Smooth muscle cell (in vitro differentiated cells): Measurements from ENCODE around the gene ZNF618. TPM values are rescaled to one million over a fixed set of nuclear protein-coding genes. Genes with fewer than 3 reads are reported as not detected.

Experiments
- DNase-seq: peaks from one replicate; lab custom pipeline; 2025; ENCODE audit not compliant: unreplicated experiment; lab: John Stamatoyannopoulos, UW
- H2AFZ ChIP-seq: fragments of 200-600 bp; sonication (generic); 2 replicates; pipeline ENCODE4 v1.6.0; 2016; ENCODE audit warnings: antibody characterized with exemption, low read depth, mild to moderate bottlenecking
- H3F3A ChIP-seq: fragments of 200-600 bp; sonication (generic); 2 replicates; pipeline ENCODE4 v1.6.0; 2017; ENCODE audit warnings: antibody characterized with exemption, low read depth
- H3K27ac ChIP-seq: fragments of 200-600 bp; sonication (generic); 2 replicates; pipeline ENCODE4 v1.5.1; 2016; ENCODE audit warnings: low read depth, mild to moderate bottlenecking
- H3K27me3 ChIP-seq: fragments of 200-600 bp; sonication (generic); 2 replicates; pipeline ENCODE4 v1.6.1; 2016; ENCODE audit warnings: low read depth, mild to moderate bottlenecking
- H3K36me3 ChIP-seq: fragments of 200-600 bp; sonication (generic); 2 replicates; pipeline ENCODE4 v1.5.1; 2016; ENCODE audit warnings: low read depth
- H3K4me1 ChIP-seq: fragments of 200-600 bp; sonication (generic); 2 replicates; pipeline ENCODE4 v1.5.1; 2016; ENCODE audit warnings: low read depth
- H3K4me2 ChIP-seq: fragments of 200-600 bp; sonication (generic); 2 replicates; pipeline ENCODE4 v1.6.0; 2016; ENCODE audit warnings: mild to moderate bottlenecking
- H3K4me3 ChIP-seq: fragments of 200-600 bp; sonication (generic); 2 replicates; pipeline ENCODE4 v1.5.1; 2016; ENCODE audit warnings: mild to moderate bottlenecking
- H3K79me2 ChIP-seq: fragments of 200-600 bp; sonication (generic); 2 replicates; pipeline ENCODE4 v1.6.0; 2016; ENCODE audit warnings: low read depth, mild to moderate bottlenecking
- H3K9ac ChIP-seq: fragments of 200-600 bp; sonication (generic); 2 replicates; pipeline ENCODE4 v1.6.0; 2016; ENCODE audit warnings: low read depth
- H3K9me3 ChIP-seq: fragments of 200-600 bp; sonication (generic); replicated peaks from 2 replicates; pipeline ENCODE4 v1.5.1; 2016; ENCODE audit warnings: low read depth
- H4K20me1 ChIP-seq: fragments of 200-600 bp; sonication (generic); 2 replicates; pipeline ENCODE4 v1.6.0; 2016; ENCODE audit warnings: low read depth
- WGBS: methylation state at CpG from one replicate; pipeline ENCODE4 v1.1.7; 2016; ENCODE audit warnings: low lambda C conversion rate; 5-methylcytosine and 5-hydroxymethylcytosine counted together
- polyA plus RNA-seq: library from polyadenylated mRNA; unstranded; fragments of >200 nt; fragmentation: Nextera tagmentation; extraction: Ambion mirVana; gene quantifications from 2 replicates; pipeline ENCODE4 v1.2.1, GENCODE V29; 2016
- total RNA-seq: library from RNA; depleted of rRNA; stranded (reverse); fragments of >200 nt; gene quantifications from 2 replicates; pipeline ENCODE4 v1.2.3, GENCODE V29; 2014
- TF ChIP-seq, protein P1 (sequence below): fragments of 200-600 bp; sonication (generic); IDR thresholded peaks from 2 replicates; pipeline ENCODE4 v1.5.1; 2017; ENCODE audit warnings: borderline replicate concordance, mild to moderate bottlenecking, antibody characterized with exemption; ENCODE audit not compliant: insufficient read depth, poor library complexity, severe bottlenecking

The ZNF618 gene
- total and polyA plus RNA-seq, 2 experiments from 2014 or later = 9.9 to 19.5 TPM

DNA sequence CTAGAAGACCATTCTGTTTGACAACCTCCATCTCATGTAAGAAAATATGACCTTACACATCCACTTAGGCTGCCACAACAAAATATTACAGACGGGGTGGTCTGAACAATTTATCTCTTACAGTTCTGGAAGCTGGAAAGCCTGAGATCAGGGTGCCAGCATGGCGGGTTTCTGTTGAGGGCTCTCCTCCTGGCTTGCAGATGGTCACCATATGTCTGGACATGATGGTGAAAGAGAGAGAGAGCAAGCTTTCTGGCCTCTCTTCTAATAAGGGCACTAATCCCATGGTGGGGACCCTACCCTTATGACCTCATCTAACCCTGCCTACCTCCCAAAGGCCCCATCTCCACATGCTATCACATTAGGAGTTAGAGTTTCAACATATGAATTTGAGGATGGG, 136.0 kb downstream of the ZNF618 start:
- H3K27me3 ChIP-seq = no peaks in the 10 kb centered on the region
- no peak overlapping the region for H2AFZ ChIP-seq
- no peak overlapping the region for H3K27ac ChIP-seq
- H3F3A ChIP-seq = no peaks in the 10 kb centered on the region
- no peak overlapping the region for H3K4me3 ChIP-seq
- no peaks in the 10 kb centered on the region for H3K79me2 ChIP-seq
- no peaks in the 10 kb centered on the region for H3K4me1 ChIP-seq
- TF ChIP-seq, protein P1, sequence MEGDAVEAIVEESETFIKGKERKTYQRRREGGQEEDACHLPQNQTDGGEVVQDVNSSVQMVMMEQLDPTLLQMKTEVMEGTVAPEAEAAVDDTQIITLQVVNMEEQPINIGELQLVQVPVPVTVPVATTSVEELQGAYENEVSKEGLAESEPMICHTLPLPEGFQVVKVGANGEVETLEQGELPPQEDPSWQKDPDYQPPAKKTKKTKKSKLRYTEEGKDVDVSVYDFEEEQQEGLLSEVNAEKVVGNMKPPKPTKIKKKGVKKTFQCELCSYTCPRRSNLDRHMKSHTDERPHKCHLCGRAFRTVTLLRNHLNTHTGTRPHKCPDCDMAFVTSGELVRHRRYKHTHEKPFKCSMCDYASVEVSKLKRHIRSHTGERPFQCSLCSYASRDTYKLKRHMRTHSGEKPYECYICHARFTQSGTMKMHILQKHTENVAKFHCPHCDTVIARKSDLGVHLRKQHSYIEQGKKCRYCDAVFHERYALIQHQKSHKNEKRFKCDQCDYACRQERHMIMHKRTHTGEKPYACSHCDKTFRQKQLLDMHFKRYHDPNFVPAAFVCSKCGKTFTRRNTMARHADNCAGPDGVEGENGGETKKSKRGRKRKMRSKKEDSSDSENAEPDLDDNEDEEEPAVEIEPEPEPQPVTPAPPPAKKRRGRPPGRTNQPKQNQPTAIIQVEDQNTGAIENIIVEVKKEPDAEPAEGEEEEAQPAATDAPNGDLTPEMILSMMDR = no peak
- no peaks in the 10 kb centered on the region for H3K9me3 ChIP-seq
- DNase-seq = no peak
- H3K9ac ChIP-seq = no peak overlapping the region
- 92% methylated on average over 2 of the region's 2 CpGs for WGBS
- peaks cover 9% of the 10 kb centered on the region for H3K36me3 ChIP-seq
- H3K4me2 ChIP-seq = no peak overlapping the region
- H4K20me1 ChIP-seq = no peaks in the 10 kb centered on the region

DNA sequence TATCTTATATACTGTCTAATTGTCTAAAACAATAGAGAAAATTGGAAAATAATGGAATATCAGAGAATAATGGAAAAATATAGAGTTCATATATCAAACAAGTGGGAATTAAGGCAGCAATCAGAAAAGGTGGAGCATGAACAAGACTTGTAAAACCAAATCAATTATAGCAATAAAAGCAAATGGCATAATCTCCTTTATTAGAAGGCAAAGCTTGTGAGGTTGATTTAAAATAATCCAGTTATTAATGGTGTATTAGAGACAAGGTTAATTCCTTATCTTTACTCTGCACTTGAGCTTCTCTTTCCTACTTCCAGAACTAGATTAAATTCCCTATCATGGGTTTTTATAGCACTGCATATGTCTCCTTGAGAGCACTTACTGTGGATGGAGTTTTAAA, 137.9 kb downstream of the ZNF618 start:
- no peaks in the 10 kb centered on the region for H3F3A ChIP-seq
- H3K4me2 ChIP-seq = no peak overlapping the region
- H3K4me1 ChIP-seq = no peaks in the 10 kb centered on the region
- H3K9me3 ChIP-seq = no peaks in the 10 kb centered on the region
- no peak overlapping the region for H3K9ac ChIP-seq
- H2AFZ ChIP-seq = no peak overlapping the region
- H3K79me2 ChIP-seq = no peaks in the 10 kb centered on the region
- DNase-seq = no peak
- H3K27ac ChIP-seq = no peak overlapping the region
- TF ChIP-seq, protein P1 = no peak
- H3K4me3 ChIP-seq = no peak overlapping the region
- peaks cover 9% of the 10 kb centered on the region for H3K36me3 ChIP-seq
- no peaks in the 10 kb centered on the region for H4K20me1 ChIP-seq
- no peaks in the 10 kb centered on the region for H3K27me3 ChIP-seq

DNA sequence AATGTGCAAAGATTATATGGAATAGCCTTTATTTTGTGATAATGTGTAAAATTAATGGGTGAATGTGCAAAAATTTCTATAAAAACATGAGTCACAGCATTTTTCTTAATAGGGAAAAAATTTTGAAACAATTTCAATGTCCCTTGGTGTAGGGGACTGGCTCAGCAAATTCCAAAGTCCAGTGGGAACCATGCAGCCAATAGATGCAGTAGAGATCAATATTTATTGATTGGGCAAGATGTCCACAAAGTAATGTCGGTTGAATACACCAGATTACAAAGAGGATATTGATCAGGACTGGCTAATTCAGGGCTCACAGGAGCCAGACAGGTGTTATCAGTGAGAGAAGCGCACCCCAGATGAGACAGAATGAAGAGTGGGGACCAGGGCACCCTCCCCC, 139.5 kb downstream of the ZNF618 start:
- no peaks in the 10 kb centered on the region for H4K20me1 ChIP-seq
- H3K27me3 ChIP-seq = no peaks in the 10 kb centered on the region
- TF ChIP-seq, protein P1 = no peak
- no peak for DNase-seq
- no peak overlapping the region for H3K27ac ChIP-seq
- no peak overlapping the region for H3K4me2 ChIP-seq
- H3K36me3 ChIP-seq = peaks cover 10% of the 10 kb centered on the region
- no peaks in the 10 kb centered on the region for H3K79me2 ChIP-seq
- no peak overlapping the region for H2AFZ ChIP-seq
- H3K4me1 ChIP-seq = no peaks in the 10 kb centered on the region
- no peak overlapping the region for H3K4me3 ChIP-seq
- no peaks in the 10 kb centered on the region for H3F3A ChIP-seq
- H3K9ac ChIP-seq = no peak overlapping the region
- WGBS = 98% methylated on average over 2 of the region's 2 CpGs
- H3K9me3 ChIP-seq = no peaks in the 10 kb centered on the region

DNA sequence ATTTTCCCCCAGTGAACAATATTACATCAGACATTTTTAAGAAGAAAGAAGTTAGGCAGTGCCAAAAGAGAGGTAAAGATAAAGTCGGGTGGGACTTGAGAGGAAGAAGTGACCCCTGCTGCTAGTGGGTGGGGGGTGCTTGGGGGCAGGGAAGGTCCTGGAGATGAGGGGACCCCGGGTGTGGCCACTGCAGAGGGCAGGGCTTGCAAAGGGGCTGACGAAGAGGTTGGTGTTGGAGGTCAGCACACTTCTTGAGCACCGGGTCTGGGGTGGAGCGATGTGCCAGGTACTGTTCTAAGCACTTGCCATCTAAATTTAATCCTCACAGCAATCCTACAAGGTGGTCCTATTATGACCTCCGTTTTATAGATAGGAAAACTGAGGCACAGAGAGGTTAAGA, 140.0 kb downstream of the ZNF618 start:
- Histone ChIP-seq H3K4me3 (no peak overlapping the region), H3K9ac (no peak overlapping the region), H4K20me1 (no peaks in the 10 kb centered on the region), H3K9me3 (no peaks in the 10 kb centered on the region), H3F3A (no peaks in the 10 kb centered on the region), H3K79me2 (no peaks in the 10 kb centered on the region), H3K4me2 (no peak overlapping the region), H2AFZ (no peak overlapping the region), H3K27me3 (no peaks in the 10 kb centered on the region), H3K27ac (no peak overlapping the region), H3K36me3 (peaks cover 15% of the 10 kb centered on the region), H3K4me1 (no peaks in the 10 kb centered on the region)
- TF ChIP-seq, protein P1 = no peak
- no peak for DNase-seq
- 98% methylated on average over 6 of the region's 6 CpGs for WGBS
